MM.1S (cell line): ENCODE measurements around the gene TTC7B.

Experiments
- EZH2 ChIP-seq: fragments of 300-600 bp; sonication (generic); optimal IDR thresholded peaks from 2 replicates; pipeline ENCODE3; 2017; ENCODE audit warnings: low read depth, mild to moderate bottlenecking, antibody characterized with exemption, low read length, mixed read lengths
- TF ChIP-seq, protein P1 (sequence below): fragments of 300-600 bp; sonication (generic); IDR thresholded peaks from 2 replicates; pipeline ENCODE4 v1.5.1; 2016; ENCODE audit warnings: antibody characterized with exemption, low read length, mixed read lengths

GRCh38 chr14:90728951-90729350 lies 87.3 kb downstream of the TTC7B start:
- TF ChIP-seq, protein P1, sequence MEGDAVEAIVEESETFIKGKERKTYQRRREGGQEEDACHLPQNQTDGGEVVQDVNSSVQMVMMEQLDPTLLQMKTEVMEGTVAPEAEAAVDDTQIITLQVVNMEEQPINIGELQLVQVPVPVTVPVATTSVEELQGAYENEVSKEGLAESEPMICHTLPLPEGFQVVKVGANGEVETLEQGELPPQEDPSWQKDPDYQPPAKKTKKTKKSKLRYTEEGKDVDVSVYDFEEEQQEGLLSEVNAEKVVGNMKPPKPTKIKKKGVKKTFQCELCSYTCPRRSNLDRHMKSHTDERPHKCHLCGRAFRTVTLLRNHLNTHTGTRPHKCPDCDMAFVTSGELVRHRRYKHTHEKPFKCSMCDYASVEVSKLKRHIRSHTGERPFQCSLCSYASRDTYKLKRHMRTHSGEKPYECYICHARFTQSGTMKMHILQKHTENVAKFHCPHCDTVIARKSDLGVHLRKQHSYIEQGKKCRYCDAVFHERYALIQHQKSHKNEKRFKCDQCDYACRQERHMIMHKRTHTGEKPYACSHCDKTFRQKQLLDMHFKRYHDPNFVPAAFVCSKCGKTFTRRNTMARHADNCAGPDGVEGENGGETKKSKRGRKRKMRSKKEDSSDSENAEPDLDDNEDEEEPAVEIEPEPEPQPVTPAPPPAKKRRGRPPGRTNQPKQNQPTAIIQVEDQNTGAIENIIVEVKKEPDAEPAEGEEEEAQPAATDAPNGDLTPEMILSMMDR = no peak
- TF ChIP-seq EZH2 = no peak
